C4-2B (cell line): ENCODE measurements around the gene SLC6A19.

Source experiments
- ZFX ChIP-seq: fragments of 450-650 bp; IDR thresholded peaks from 2 replicates; pipeline ENCODE4 v1.6.1; 2017
- TF ChIP-seq, protein P1 (sequence below): fragments of 450-650 bp; conservative IDR thresholded peaks from 2 replicates; pipeline ENCODE4 v1.5.1; 2017; ENCODE audit warnings: mild to moderate bottlenecking

DNA sequence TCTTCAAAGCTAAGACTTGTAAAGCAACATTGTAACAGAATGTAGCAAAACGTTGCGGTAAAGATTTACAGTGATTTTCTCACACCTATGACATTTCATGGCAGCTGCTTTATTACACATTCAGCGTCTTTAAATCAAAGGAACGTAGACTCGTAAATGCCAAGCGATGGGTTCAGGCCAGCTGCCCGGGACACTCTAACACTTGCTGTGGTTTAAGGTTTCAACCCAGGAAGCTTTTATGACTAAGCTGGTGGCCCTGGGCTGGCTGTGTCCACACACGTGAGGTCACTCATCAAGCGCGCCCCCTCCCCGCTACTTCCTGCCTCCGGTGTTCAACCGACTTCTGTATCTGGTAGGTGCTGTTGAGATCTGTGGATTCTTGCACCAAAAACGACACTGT, 26.3 kb downstream of the SLC6A19 start:
- TF ChIP-seq, protein P1, sequence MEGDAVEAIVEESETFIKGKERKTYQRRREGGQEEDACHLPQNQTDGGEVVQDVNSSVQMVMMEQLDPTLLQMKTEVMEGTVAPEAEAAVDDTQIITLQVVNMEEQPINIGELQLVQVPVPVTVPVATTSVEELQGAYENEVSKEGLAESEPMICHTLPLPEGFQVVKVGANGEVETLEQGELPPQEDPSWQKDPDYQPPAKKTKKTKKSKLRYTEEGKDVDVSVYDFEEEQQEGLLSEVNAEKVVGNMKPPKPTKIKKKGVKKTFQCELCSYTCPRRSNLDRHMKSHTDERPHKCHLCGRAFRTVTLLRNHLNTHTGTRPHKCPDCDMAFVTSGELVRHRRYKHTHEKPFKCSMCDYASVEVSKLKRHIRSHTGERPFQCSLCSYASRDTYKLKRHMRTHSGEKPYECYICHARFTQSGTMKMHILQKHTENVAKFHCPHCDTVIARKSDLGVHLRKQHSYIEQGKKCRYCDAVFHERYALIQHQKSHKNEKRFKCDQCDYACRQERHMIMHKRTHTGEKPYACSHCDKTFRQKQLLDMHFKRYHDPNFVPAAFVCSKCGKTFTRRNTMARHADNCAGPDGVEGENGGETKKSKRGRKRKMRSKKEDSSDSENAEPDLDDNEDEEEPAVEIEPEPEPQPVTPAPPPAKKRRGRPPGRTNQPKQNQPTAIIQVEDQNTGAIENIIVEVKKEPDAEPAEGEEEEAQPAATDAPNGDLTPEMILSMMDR: no peak
- no peak for TF ChIP-seq ZFX
